WTC11 (cell line): ENCODE data around the gene KCNMA1. TPM values are rescaled to one million over a fixed set of nuclear protein-coding genes. Genes with fewer than 3 reads are reported as not detected.
A peak's percentile ranks its signal among the peaks of the same experiment; 100 is the strongest.

ENCODE experiments used
- ATAC-seq: fragments of 200-7000 bp; cut with Tn5 transposase; 2 replicates; pipeline ENCODE4 v1.10.0; 2021; ENCODE audit warnings: mild to moderate bottlenecking, moderate library complexity
- CTCF ChIA-PET: fragments of 300-600 bp; sonication (Branson Sonifier 250); formaldehyde crosslinking; loops from one replicate; lab custom pipeline; 2021; ENCODE audit warnings: antibody characterized with exemption; lab: Charles Lee
- POLR2A ChIA-PET: fragments of 350-600 bp; sonication (Branson Sonifier 250); formaldehyde crosslinking; loops from one replicate; lab custom pipeline; 2021; ENCODE audit warnings: antibody characterized with exemption; lab: Charles Lee
- DNase-seq: peaks from one replicate; pipeline ENCODE4 v3.0.0; 2021; ENCODE audit warnings: low spot score
- H3K27ac Mint-ChIP-seq: 2 replicates; pipeline ENCODE4 v1.8.0; 2021; ENCODE audit warnings: mixed read lengths
- H3K27me3 Mint-ChIP-seq: 2 replicates; pipeline ENCODE4 v1.8.0; 2021; ENCODE audit warnings: low read depth, mild to moderate bottlenecking, moderate library complexity, mixed read lengths
- H3K36me3 Mint-ChIP-seq: 2 replicates; pipeline ENCODE4 v1.8.0; 2021; ENCODE audit warnings: mixed read lengths
- H3K4me1 Mint-ChIP-seq: 2 replicates; pipeline ENCODE4 v1.8.0; 2022; ENCODE audit warnings: mixed read lengths
- H3K4me3 Mint-ChIP-seq: 2 replicates; pipeline ENCODE4 v1.8.0; 2021; ENCODE audit warnings: mild to moderate bottlenecking, moderate library complexity, mixed read lengths
- H3K9me3 Mint-ChIP-seq: 2 replicates; pipeline ENCODE4 v1.8.0; 2021; ENCODE audit warnings: mixed read lengths
- E2F5 ChIP-seq: sonication (generic); formaldehyde crosslinking; IDR thresholded peaks from 2 replicates; pipeline ENCODE4 v1.8.1; 2022; ENCODE audit warnings: mild to moderate bottlenecking, moderate library complexity, missing genetic modification reagents
- ETV6 ChIP-seq: sonication (generic); formaldehyde crosslinking; IDR thresholded peaks from 2 replicates; pipeline ENCODE4 v1.8.1; 2022; ENCODE audit warnings: mild to moderate bottlenecking, missing genetic modification reagents
- FOXP1 ChIP-seq: sonication (generic); formaldehyde crosslinking; IDR thresholded peaks from 2 replicates; pipeline ENCODE4 v1.8.0; 2022; ENCODE audit warnings: missing genetic modification reagents, mild to moderate bottlenecking, moderate library complexity, borderline replicate concordance
- GRHL2 ChIP-seq: fragments of 250-450 bp; sonication (Bioruptor Pico); IDR thresholded peaks from 2 replicates; pipeline ENCODE4 v1.8.0; 2022; ENCODE audit warnings: mild to moderate bottlenecking, moderate library complexity; ENCODE audit not compliant: insufficient replicate concordance, severe bottlenecking
- IRF2 ChIP-seq: sonication (generic); formaldehyde crosslinking; IDR thresholded peaks from 2 replicates; pipeline ENCODE4 v1.8.0; 2022; ENCODE audit warnings: low read depth, missing genetic modification reagents, borderline replicate concordance
- MXD4 ChIP-seq: fragments of 250-450 bp; sonication (Bioruptor Pico); IDR thresholded peaks from 2 replicates; pipeline ENCODE4 v1.8.0; 2021; ENCODE audit warnings: mild to moderate bottlenecking, moderate library complexity, borderline replicate concordance
- MYBL2 ChIP-seq: sonication (generic); formaldehyde crosslinking; IDR thresholded peaks from 2 replicates; pipeline ENCODE4 v1.8.1; 2023; ENCODE audit warnings: mild to moderate bottlenecking, moderate library complexity, missing genetic modification reagents
- NFATC4 ChIP-seq: fragments of 250-450 bp; sonication (Bioruptor Pico); IDR thresholded peaks from 2 replicates; pipeline ENCODE4 v1.9.0; 2021; ENCODE audit warnings: mild to moderate bottlenecking
- NFE2L1 ChIP-seq: sonication (generic); formaldehyde crosslinking; IDR thresholded peaks from 2 replicates; pipeline ENCODE4 v1.8.1; 2023; ENCODE audit warnings: missing genetic modification reagents
- NFYB ChIP-seq: sonication (generic); formaldehyde crosslinking; conservative IDR thresholded peaks from 2 replicates; pipeline ENCODE4 v1.8.0; 2022; ENCODE audit warnings: low read depth, missing genetic modification reagents
- OVOL2 ChIP-seq: fragments of 250-450 bp; sonication (Bioruptor Pico); IDR thresholded peaks from 2 replicates; pipeline ENCODE4 v1.9.0; 2021; ENCODE audit warnings: mild to moderate bottlenecking, borderline replicate concordance
- RELA ChIP-seq: sonication (generic); formaldehyde crosslinking; IDR thresholded peaks from 2 replicates; pipeline ENCODE4 v1.8.1; 2022; ENCODE audit warnings: missing genetic modification reagents, mild to moderate bottlenecking, borderline replicate concordance
- SMAD3 ChIP-seq: sonication (generic); formaldehyde crosslinking; IDR thresholded peaks from 2 replicates; pipeline ENCODE4 v1.8.0; 2022; ENCODE audit warnings: missing genetic modification reagents, mild to moderate bottlenecking, borderline replicate concordance
- SMAD4 ChIP-seq: sonication (generic); formaldehyde crosslinking; IDR thresholded peaks from 2 replicates; pipeline ENCODE4 v1.8.0; 2022; ENCODE audit warnings: mild to moderate bottlenecking, missing genetic modification reagents
- SP1 ChIP-seq: sonication (generic); formaldehyde crosslinking; conservative IDR thresholded peaks from 2 replicates; pipeline ENCODE4 v1.8.1; 2022; ENCODE audit warnings: missing genetic modification reagents
- TP53 ChIP-seq: sonication (generic); formaldehyde crosslinking; IDR thresholded peaks from 2 replicates; pipeline ENCODE4 v1.8.1; 2023; ENCODE audit warnings: mild to moderate bottlenecking, missing genetic modification reagents
- ZNF219 ChIP-seq: sonication (generic); formaldehyde crosslinking; IDR thresholded peaks from 2 replicates; pipeline ENCODE4 v1.8.0; 2023; ENCODE audit warnings: missing genetic modification reagents, mild to moderate bottlenecking, borderline replicate concordance
- ZNF232 ChIP-seq: sonication (generic); formaldehyde crosslinking; IDR thresholded peaks from 2 replicates; pipeline ENCODE4 v1.8.0; 2022; ENCODE audit warnings: mild to moderate bottlenecking, missing genetic modification reagents
- ZNF281 ChIP-seq: sonication (generic); formaldehyde crosslinking; IDR thresholded peaks from 2 replicates; pipeline ENCODE4 v1.8.0; 2023; ENCODE audit warnings: mild to moderate bottlenecking, missing genetic modification reagents
- ZNF396 ChIP-seq: fragments of 250-450 bp; sonication (Bioruptor Pico); IDR thresholded peaks from 2 replicates; pipeline ENCODE4 v1.8.0; 2021; ENCODE audit warnings: mild to moderate bottlenecking, moderate library complexity, borderline replicate concordance
- ZNF671 ChIP-seq: fragments of 250-450 bp; sonication (Bioruptor Pico); IDR thresholded peaks from 2 replicates; pipeline ENCODE4 v1.8.0; 2021; ENCODE audit warnings: mild to moderate bottlenecking
- total RNA-seq: library from RNA; stranded (reverse); gene quantifications from 3 replicates; pipeline ENCODE4 v1.2.3, GENCODE V29; 2021
- TF ChIP-seq, protein P1 (sequence below): sonication (generic); formaldehyde crosslinking; IDR thresholded peaks from 2 replicates; pipeline ENCODE4 v1.8.0; 2023; ENCODE audit warnings: missing genetic modification reagents
- TF ChIP-seq, protein P2 (sequence below): sonication (generic); formaldehyde crosslinking; IDR thresholded peaks from 2 replicates; pipeline ENCODE4 v1.8.0; 2022; ENCODE audit warnings: mild to moderate bottlenecking, missing genetic modification reagents
- TF ChIP-seq, protein P3 (sequence below): sonication (generic); formaldehyde crosslinking; conservative IDR thresholded peaks from 2 replicates; pipeline ENCODE4 v1.8.1; 2022; ENCODE audit warnings: mild to moderate bottlenecking, missing genetic modification reagents
- TF ChIP-seq, protein P4 (sequence below): fragments of 250-450 bp; sonication (Bioruptor Pico); IDR thresholded peaks from 2 replicates; pipeline ENCODE4 v1.9.0; 2021; ENCODE audit warnings: mild to moderate bottlenecking, borderline replicate concordance
- TF ChIP-seq, protein P5 (sequence below): sonication (generic); formaldehyde crosslinking; IDR thresholded peaks from 2 replicates; pipeline ENCODE4 v1.8.1; 2022; ENCODE audit warnings: low read depth, mild to moderate bottlenecking, moderate library complexity, missing genetic modification reagents, borderline replicate concordance

The KCNMA1 gene
- total RNA-seq, 1 experiment from 2014 or later, result 7.3 TPM

DNA sequence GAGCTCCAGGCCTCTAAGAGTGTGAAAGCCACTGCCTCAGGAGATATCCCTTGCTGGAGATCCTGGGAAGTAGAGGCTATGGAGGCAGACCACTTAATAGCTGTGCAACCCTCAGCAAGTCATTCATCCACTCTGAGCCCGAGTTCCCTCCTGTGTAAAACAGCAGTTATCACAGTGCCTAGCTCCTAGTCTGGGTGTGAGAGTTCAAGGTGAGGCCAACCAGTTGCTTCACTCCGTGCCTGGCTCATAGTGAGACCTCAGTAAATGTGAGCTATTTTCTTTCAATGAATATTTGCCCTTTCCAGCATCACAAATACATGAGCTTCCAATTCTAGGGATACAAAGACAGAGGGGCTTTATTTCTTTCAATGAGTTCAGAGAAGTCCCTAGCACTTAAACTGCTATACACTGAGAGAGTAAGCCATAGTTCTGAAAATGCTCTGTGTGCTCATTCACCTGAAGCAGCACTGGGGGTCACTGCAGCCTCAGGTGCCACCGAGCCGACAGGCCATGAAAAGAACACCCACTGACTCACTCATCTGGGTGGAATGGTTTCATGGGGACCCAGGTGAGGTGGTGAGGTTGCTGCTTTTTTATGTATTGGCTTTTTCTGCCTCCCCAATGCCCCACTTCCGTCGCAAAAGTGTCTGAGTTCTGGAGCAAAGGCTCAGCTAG lies 259.8 kb downstream of the KCNMA1 start:
- POLR2A ChIA-PET, result no interaction called here
- peak; percentile 25 for DNase-seq
- TF ChIP-seq, protein P1, sequence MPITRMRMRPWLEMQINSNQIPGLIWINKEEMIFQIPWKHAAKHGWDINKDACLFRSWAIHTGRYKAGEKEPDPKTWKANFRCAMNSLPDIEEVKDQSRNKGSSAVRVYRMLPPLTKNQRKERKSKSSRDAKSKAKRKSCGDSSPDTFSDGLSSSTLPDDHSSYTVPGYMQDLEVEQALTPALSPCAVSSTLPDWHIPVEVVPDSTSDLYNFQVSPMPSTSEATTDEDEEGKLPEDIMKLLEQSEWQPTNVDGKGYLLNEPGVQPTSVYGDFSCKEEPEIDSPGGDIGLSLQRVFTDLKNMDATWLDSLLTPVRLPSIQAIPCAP (CRISPR knock-in tag), result no peak
- TF ChIP-seq E2F5 (CRISPR knock-in tag), result no peak
- no peak for TF ChIP-seq ZNF281 (CRISPR knock-in tag)
- no peak for TF ChIP-seq NFE2L1
- TF ChIP-seq TP53 (CRISPR knock-in tag), result no peak
- no peak for TF ChIP-seq ETV6 (CRISPR knock-in tag)
- TF ChIP-seq IRF2, result no peak
- TF ChIP-seq OVOL2 (CRISPR knock-in tag), result no peak
- TF ChIP-seq, protein P2, sequence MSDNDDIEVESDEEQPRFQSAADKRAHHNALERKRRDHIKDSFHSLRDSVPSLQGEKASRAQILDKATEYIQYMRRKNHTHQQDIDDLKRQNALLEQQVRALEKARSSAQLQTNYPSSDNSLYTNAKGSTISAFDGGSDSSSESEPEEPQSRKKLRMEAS (CRISPR knock-in tag), result no peak
- no peak for TF ChIP-seq SMAD4
- TF ChIP-seq NFATC4 (CRISPR knock-in tag), result no peak
- TF ChIP-seq FOXP1 (CRISPR knock-in tag), result no peak
- no peak for TF ChIP-seq NFYB
- no peak for TF ChIP-seq ZNF232 (CRISPR knock-in tag)
- TF ChIP-seq, protein P3, sequence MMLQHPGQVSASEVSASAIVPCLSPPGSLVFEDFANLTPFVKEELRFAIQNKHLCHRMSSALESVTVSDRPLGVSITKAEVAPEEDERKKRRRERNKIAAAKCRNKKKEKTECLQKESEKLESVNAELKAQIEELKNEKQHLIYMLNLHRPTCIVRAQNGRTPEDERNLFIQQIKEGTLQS (CRISPR knock-in tag), result no peak
- no peak for TF ChIP-seq ZNF671 (CRISPR knock-in tag)
- no peak for TF ChIP-seq MYBL2 (CRISPR knock-in tag)
- no peak for TF ChIP-seq GRHL2 (CRISPR knock-in tag)
- no peak for TF ChIP-seq MXD4 (CRISPR knock-in tag)

DNA sequence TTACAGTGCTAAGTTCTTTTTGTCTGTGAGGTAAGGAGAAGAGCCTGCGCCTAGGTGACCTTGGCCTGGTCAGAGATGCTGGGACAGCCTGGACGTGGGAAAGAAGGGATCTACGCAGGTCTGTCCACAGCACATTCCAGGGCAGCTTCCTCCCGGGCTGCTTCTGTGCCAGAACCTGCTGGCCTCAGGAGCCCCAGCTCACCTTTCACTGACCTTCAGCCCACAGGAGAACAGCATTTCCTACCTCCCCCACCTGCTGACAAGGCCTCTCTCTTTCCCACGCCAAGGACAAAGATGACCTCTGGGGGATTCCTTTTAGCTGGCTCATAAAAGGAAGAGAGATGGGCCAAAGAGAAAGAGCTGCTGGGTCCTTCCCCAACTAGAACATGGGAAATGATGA lies 260.6 kb downstream of the KCNMA1 start:
- CTCF ChIA-PET, result interaction anchor here (0.6 to 2.9 kb wide), 7 partner anchors 15 to 261 kb away, joined by 3 to 11 read pairs (median 4); partner anchors contain the start of gene KCNMA1
- POLR2A ChIA-PET, result no interaction called here
- Mint-ChIP-seq H3K27me3 (no peaks in the 10 kb centered on the region), H3K4me1 (peaks cover 13% of the 10 kb centered on the region), H3K27ac (no peak overlapping the region), H3K9me3 (no peaks in the 10 kb centered on the region), H3K4me3 (no peak overlapping the region), H3K36me3 (no peaks in the 10 kb centered on the region)
- DNase-seq (no peak), ATAC-seq (no peak)
- TF ChIP-seq ZNF396 (CRISPR knock-in tag) (no peak), OVOL2 (CRISPR knock-in tag) (no peak), RELA (CRISPR knock-in tag) (no peak), ZNF219 (CRISPR knock-in tag) (no peak), SMAD3 (CRISPR knock-in tag) (no peak), SP1 (no peak)
- TF ChIP-seq, protein P4, sequence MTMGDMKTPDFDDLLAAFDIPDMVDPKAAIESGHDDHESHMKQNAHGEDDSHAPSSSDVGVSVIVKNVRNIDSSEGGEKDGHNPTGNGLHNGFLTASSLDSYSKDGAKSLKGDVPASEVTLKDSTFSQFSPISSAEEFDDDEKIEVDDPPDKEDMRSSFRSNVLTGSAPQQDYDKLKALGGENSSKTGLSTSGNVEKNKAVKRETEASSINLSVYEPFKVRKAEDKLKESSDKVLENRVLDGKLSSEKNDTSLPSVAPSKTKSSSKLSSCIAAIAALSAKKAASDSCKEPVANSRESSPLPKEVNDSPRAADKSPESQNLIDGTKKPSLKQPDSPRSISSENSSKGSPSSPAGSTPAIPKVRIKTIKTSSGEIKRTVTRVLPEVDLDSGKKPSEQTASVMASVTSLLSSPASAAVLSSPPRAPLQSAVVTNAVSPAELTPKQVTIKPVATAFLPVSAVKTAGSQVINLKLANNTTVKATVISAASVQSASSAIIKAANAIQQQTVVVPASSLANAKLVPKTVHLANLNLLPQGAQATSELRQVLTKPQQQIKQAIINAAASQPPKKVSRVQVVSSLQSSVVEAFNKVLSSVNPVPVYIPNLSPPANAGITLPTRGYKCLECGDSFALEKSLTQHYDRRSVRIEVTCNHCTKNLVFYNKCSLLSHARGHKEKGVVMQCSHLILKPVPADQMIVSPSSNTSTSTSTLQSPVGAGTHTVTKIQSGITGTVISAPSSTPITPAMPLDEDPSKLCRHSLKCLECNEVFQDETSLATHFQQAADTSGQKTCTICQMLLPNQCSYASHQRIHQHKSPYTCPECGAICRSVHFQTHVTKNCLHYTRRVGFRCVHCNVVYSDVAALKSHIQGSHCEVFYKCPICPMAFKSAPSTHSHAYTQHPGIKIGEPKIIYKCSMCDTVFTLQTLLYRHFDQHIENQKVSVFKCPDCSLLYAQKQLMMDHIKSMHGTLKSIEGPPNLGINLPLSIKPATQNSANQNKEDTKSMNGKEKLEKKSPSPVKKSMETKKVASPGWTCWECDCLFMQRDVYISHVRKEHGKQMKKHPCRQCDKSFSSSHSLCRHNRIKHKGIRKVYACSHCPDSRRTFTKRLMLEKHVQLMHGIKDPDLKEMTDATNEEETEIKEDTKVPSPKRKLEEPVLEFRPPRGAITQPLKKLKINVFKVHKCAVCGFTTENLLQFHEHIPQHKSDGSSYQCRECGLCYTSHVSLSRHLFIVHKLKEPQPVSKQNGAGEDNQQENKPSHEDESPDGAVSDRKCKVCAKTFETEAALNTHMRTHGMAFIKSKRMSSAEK, result no peak
- TF ChIP-seq, protein P5, sequence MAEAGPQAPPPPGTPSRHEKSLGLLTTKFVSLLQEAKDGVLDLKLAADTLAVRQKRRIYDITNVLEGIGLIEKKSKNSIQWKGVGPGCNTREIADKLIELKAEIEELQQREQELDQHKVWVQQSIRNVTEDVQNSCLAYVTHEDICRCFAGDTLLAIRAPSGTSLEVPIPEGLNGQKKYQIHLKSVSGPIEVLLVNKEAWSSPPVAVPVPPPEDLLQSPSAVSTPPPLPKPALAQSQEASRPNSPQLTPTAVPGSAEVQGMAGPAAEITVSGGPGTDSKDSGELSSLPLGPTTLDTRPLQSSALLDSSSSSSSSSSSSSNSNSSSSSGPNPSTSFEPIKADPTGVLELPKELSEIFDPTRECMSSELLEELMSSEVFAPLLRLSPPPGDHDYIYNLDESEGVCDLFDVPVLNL (CRISPR knock-in tag), result no peak

More for the DNA sequence above, 259.8 kb downstream of the KCNMA1 start:
- Mint-ChIP-seq H3K27me3 (no peaks in the 10 kb centered on the region), H3K4me3 (no peak overlapping the region), H3K9me3 (no peaks in the 10 kb centered on the region), H3K27ac (no peak overlapping the region), H3K36me3 (no peaks in the 10 kb centered on the region), H3K4me1 (peaks cover 5% of the 10 kb centered on the region; the same call in 1 of the 2 replicates)
- CTCF ChIA-PET, result interaction anchor here (0.6 to 2.9 kb wide), 13 partner anchors 13 to 333 kb away, joined by 3 to 11 read pairs (median 4); partner anchors contain the start of gene KCNMA1
- ATAC-seq, result peak; percentile 81
